ENCODE measurements around the gene OPN3. TPM values are rescaled to one million over a fixed set of nuclear protein-coding genes. Genes with fewer than 3 reads are reported as not detected.

OPN3 gene
- total RNA-seq, 2 donors from 2014 or later, result 6.3 to 9.9 TPM

DNA sequence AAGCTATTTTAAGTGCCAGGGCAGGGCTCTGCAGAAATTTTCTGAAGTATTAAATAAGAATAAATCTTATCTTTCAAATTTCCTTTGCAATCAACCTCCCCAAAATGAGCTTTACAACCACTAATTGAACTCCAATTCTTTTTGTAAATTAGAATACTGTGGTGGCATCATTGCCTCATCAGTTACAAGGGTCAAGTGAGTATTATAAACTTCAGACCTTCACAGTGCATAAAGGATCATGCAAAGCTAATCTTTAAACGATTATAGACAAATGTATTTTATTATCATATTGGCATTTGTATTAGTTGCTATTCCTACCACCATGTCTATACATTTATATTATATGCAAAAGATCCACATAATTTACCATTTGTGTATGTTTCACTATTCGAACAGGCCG, 7.2 kb downstream of the OPN3 start:
- no peak for DNase-seq (ENCODE audit: low spot score)
- H3K4me3 ChIP-seq, result no peak overlapping the region
- TF ChIP-seq, protein P1, sequence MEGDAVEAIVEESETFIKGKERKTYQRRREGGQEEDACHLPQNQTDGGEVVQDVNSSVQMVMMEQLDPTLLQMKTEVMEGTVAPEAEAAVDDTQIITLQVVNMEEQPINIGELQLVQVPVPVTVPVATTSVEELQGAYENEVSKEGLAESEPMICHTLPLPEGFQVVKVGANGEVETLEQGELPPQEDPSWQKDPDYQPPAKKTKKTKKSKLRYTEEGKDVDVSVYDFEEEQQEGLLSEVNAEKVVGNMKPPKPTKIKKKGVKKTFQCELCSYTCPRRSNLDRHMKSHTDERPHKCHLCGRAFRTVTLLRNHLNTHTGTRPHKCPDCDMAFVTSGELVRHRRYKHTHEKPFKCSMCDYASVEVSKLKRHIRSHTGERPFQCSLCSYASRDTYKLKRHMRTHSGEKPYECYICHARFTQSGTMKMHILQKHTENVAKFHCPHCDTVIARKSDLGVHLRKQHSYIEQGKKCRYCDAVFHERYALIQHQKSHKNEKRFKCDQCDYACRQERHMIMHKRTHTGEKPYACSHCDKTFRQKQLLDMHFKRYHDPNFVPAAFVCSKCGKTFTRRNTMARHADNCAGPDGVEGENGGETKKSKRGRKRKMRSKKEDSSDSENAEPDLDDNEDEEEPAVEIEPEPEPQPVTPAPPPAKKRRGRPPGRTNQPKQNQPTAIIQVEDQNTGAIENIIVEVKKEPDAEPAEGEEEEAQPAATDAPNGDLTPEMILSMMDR (IDR thresholded peaks at IDR 0.05), result no peak

DNA sequence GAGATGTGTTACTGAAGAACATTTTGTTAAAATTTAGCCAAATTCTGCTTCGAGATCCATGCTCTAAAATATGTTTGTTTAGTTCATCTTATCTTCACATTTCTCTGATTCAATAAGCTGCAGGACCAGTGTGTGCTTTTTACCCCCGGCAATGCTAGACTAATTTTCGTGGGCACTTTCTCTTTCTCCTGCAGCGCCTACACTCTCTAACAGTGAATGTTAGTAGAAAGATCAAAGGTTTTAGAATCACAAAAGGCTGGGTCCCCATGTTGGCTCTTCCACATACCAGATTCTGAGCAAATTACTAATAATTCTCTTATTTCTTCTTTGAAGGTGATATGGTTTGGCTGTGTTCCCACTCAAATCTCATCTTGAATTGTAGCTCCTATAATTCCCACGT, 8.5 kb downstream of the OPN3 start:
- no peaks in the 10 kb centered on the region for H3K4me1 ChIP-seq
- no peaks in the 10 kb centered on the region for H3K9me3 ChIP-seq
- no peak for DNase-seq (ENCODE audit: low spot score)

More for the DNA sequence above, 7.2 kb downstream of the OPN3 start:
- no peaks in the 10 kb centered on the region for H3K27me3 ChIP-seq
- H3K27ac ChIP-seq, result no peak overlapping the region
- no peaks in the 10 kb centered on the region for H3K9me3 ChIP-seq
- H3K4me1 ChIP-seq, result peaks cover 0 to under 1% of the 10 kb centered on the region in 2 donors
- no peaks in the 10 kb centered on the region for H3K36me3 ChIP-seq

DNA sequence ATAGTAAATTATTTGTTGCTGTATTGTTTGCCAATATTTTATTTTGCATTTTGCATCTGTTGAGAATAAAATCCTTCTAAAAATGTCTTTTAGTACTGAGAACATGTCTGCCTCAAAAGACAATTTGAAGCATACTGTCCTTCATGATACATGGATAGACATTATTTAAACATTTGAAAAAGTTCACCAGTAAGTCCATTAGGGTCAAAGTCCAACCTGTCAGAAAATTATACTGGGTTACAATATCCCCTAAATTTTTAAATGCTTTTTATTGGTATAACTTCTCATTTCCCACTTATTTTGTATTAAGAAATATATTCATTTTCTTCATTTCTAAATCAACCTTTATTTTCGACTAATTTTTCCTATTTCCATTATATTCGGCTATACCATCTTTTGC, 9.3 kb downstream of the OPN3 start:
- no peaks in the 10 kb centered on the region for H3K27me3 ChIP-seq
- no peaks in the 10 kb centered on the region for H3K36me3 ChIP-seq
- H3K4me3 ChIP-seq, result no peak overlapping the region
- DNase-seq (ENCODE audit: low spot score), result no peak
- TF ChIP-seq, protein P1 (IDR thresholded peaks at IDR 0.05), result no peak
- no peaks in the 10 kb centered on the region for H3K9me3 ChIP-seq
- H3K4me1 ChIP-seq, result no peaks in the 10 kb centered on the region
- no peak overlapping the region for H3K27ac ChIP-seq

More for the DNA sequence above, 8.5 kb downstream of the OPN3 start:
- no peaks in the 10 kb centered on the region for H3K36me3 ChIP-seq
- H3K27me3 ChIP-seq, result no peaks in the 10 kb centered on the region
- H3K4me3 ChIP-seq, result no peak overlapping the region
- no peak overlapping the region for H3K27ac ChIP-seq
- TF ChIP-seq, protein P1 (IDR thresholded peaks at IDR 0.05), result no peak

DNA sequence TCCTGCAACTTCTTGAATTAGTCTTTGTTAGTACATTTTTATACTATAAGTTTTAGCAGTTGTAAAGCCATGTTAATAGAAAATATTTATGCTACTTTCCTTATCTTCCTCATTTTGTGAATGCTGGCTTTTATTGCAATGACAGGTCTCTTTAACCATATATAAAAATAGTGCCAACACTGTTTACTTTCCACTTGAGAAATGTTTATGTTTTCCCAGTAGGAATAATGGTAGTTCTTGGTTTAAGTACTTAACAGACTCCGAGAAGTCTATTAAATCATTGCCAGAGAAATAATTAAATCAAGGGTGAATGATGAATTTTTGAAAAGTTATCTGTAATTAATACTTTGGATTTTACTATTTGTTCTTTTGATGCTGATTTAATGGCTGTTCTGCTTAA, 9.7 kb downstream of the OPN3 start:
- no peak overlapping the region for H3K27ac ChIP-seq
- no peaks in the 10 kb centered on the region for H3K36me3 ChIP-seq
- TF ChIP-seq, protein P1 (IDR thresholded peaks at IDR 0.05), result no peak

DNA sequence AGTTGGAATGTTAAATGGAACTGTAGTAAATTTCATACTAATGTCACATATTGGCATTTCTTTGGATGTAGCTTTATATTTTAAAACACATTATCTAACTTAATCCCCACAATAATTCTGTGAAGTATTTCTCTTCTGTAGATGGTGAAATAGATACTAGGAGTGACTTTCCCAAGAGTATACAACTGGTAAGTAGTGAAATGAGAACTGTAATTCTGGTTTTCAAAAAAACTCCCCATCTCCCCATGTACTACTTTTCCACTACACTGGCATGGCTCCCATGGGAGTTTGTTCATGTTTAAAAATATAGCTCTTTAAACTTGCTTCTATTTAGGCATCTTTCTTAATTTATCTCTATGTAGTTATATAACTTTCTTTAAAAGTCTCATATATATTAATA, 10.2 kb downstream of the OPN3 start:
- H3K36me3 ChIP-seq, result no peaks in the 10 kb centered on the region
- no peaks in the 10 kb centered on the region for H3K4me1 ChIP-seq
- no peak overlapping the region for H3K27ac ChIP-seq
- no peak overlapping the region for H3K4me3 ChIP-seq
- no peaks in the 10 kb centered on the region for H3K27me3 ChIP-seq
- no peak for DNase-seq (ENCODE audit: low spot score)
- H3K9me3 ChIP-seq, result no peaks in the 10 kb centered on the region
- TF ChIP-seq, protein P1 (IDR thresholded peaks at IDR 0.05), result no peak

More for the DNA sequence above, 9.7 kb downstream of the OPN3 start:
- Histone ChIP-seq H3K27me3 (no peaks in the 10 kb centered on the region), H3K4me1 (no peaks in the 10 kb centered on the region), H3K9me3 (no peaks in the 10 kb centered on the region), H3K4me3 (no peak overlapping the region)
- DNase-seq (ENCODE audit: low spot score), result no peak

Measured in right atrium auricular region (tissue), 2 donors.